HCEC 1CT (cell line): ENCODE measurements around the gene RELT.
A peak's percentile ranks its signal among the peaks of the same experiment; 100 is the strongest.
"Not testable (repeated sequence)": the region's sequence is repeated elsewhere in the genome, so short reads cannot be mapped to it uniquely, and the experiment has no call there.

Experiments
- DNase-seq: peaks from one replicate; pipeline ENCODE4 v3.0.0-alpha.2; 2017

Gene RELT

GRCh38 chr11:73404506-73405145 is 28.4 kb downstream of the RELT start:
- no peak for DNase-seq

GRCh38 chr11:73405146-73405510 is 28.9 kb downstream of the RELT start:
- DNase-seq: no peak

GRCh38 chr11:73406131-73406530 is 29.9 kb downstream of the RELT start:
- no peak for DNase-seq

- no peak for DNase-seq
These were observed 30.4 kb downstream of the RELT start for GRCh38 chr11:73406619-73407018.

- no peak for DNase-seq
These were observed 33.2 kb downstream of the RELT start for GRCh38 chr11:73409431-73409830.

- peak; percentile 22 for DNase-seq
These were observed 34.4 kb downstream of the RELT start for GRCh38 chr11:73410627-73411026.

- no peak for DNase-seq
These were observed 34.8 kb downstream of the RELT start for GRCh38 chr11:73411031-73411430.

- no peak for DNase-seq
These were observed 36.1 kb downstream of the RELT start for GRCh38 chr11:73412308-73412707.

- no peak for DNase-seq
These were observed 37.1 kb downstream of the RELT start for GRCh38 chr11:73413256-73413655.

- no peak for DNase-seq
These were observed 38.9 kb downstream of the RELT start for GRCh38 chr11:73414977-73415651.

GRCh38 chr11:73415854-73416615 is 39.8 kb downstream of the RELT start:
- DNase-seq: peak; percentile 54

GRCh38 chr11:73416786-73417185 is 40.6 kb downstream of the RELT start:
- DNase-seq: peak; percentile 68

GRCh38 chr11:73420136-73420535 is 43.9 kb downstream of the RELT start:
- no peak for DNase-seq

GRCh38 chr11:73422886-73423285 is 46.7 kb downstream of the RELT start:
- DNase-seq: no peak

GRCh38 chr11:73423506-73423905 is 47.3 kb downstream of the RELT start:
- no peak for DNase-seq

GRCh38 chr11:73425108-73425507 is 48.9 kb downstream of the RELT start:
- no peak for DNase-seq

GRCh38 chr11:73426219-73426850 is 50.1 kb downstream of the RELT start:
- no peak for DNase-seq

- DNase-seq: no peak
These were observed 52.0 kb downstream of the RELT start for GRCh38 chr11:73428227-73428626.

- DNase-seq: no peak
These were observed 52.5 kb downstream of the RELT start for GRCh38 chr11:73428699-73429098.

GRCh38 chr11:73429121-73429750 is 53.0 kb downstream of the RELT start:
- DNase-seq: peak; percentile 53

- no peak for DNase-seq
These were observed 54.1 kb downstream of the RELT start for GRCh38 chr11:73430326-73430725.

GRCh38 chr11:73431396-73431795 is 55.2 kb downstream of the RELT start:
- DNase-seq: no peak

- not testable (repeated sequence) for DNase-seq
These were observed 60.7 kb downstream of the RELT start for GRCh38 chr11:73436859-73437258.
